GM10248 (cell line): ENCODE data around the gene SYPL2.

Experiments used
- CTCF ChIA-PET: fragments of 300-600 bp; sonication (Branson Sonifier 250); formaldehyde crosslinking; extraction: SDS; loops from one replicate; lab custom pipeline; 2021; ENCODE audit warnings: antibody characterized with exemption; lab: Yijun Ruan, JAX
- POLR2A ChIA-PET: fragments of 350-650 bp; sonication (Branson Sonifier 250); formaldehyde crosslinking; extraction: SDS; loops from one replicate; lab custom pipeline; 2020; ENCODE audit warnings: antibody characterized with exemption; lab: Yijun Ruan, JAX
- DNase-seq: peaks from one replicate; pipeline ENCODE4 v3.0.0; 2012; ENCODE audit errors: extremely low spot score
- TF ChIP-seq, protein P1 (sequence below): IDR thresholded peaks from 2 replicates; pipeline ENCODE4 v1.5.1; 2012; ENCODE audit warnings: mild to moderate bottlenecking, low read depth; ENCODE audit errors: extremely low read depth, missing control alignments, control extremely low read depth

Gene SYPL2

DNA sequence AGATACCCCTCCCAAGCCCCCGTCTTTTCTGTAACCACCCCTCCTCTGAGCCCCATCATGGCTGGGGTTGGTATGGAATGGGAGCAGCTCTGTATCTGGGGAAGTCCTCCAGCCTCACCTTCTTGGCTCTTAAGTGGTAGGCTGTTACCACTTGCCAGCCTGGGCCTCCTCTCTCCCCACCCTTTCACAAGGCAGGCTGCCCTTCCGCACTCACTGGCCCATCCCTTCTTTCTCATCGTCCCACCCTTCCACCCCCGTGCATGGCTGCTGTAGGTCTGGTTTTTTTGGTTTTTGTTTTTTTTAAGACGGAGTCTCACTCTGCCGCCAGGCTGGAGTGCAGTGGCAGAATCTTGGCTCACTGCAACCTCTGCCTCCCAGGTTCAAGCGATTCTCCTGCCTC lies 32.7 kb downstream of the SYPL2 start:
- CTCF ChIA-PET, result interaction anchor here (1.2 to 43.8 kb wide), 5 partner anchors 9 to 82 kb away, joined by 3 to 1898 read pairs (median 39); partner anchors contain the start of genes AMIGO1 and GPR61
- POLR2A ChIA-PET, result interaction anchor here (0.7 kb wide), 1 partner anchor 29 kb away, joined by 3 read pairs; no protein-coding TSS in a partner anchor
- DNase-seq, result no peak
- TF ChIP-seq, protein P1, sequence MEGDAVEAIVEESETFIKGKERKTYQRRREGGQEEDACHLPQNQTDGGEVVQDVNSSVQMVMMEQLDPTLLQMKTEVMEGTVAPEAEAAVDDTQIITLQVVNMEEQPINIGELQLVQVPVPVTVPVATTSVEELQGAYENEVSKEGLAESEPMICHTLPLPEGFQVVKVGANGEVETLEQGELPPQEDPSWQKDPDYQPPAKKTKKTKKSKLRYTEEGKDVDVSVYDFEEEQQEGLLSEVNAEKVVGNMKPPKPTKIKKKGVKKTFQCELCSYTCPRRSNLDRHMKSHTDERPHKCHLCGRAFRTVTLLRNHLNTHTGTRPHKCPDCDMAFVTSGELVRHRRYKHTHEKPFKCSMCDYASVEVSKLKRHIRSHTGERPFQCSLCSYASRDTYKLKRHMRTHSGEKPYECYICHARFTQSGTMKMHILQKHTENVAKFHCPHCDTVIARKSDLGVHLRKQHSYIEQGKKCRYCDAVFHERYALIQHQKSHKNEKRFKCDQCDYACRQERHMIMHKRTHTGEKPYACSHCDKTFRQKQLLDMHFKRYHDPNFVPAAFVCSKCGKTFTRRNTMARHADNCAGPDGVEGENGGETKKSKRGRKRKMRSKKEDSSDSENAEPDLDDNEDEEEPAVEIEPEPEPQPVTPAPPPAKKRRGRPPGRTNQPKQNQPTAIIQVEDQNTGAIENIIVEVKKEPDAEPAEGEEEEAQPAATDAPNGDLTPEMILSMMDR, result no peak

DNA sequence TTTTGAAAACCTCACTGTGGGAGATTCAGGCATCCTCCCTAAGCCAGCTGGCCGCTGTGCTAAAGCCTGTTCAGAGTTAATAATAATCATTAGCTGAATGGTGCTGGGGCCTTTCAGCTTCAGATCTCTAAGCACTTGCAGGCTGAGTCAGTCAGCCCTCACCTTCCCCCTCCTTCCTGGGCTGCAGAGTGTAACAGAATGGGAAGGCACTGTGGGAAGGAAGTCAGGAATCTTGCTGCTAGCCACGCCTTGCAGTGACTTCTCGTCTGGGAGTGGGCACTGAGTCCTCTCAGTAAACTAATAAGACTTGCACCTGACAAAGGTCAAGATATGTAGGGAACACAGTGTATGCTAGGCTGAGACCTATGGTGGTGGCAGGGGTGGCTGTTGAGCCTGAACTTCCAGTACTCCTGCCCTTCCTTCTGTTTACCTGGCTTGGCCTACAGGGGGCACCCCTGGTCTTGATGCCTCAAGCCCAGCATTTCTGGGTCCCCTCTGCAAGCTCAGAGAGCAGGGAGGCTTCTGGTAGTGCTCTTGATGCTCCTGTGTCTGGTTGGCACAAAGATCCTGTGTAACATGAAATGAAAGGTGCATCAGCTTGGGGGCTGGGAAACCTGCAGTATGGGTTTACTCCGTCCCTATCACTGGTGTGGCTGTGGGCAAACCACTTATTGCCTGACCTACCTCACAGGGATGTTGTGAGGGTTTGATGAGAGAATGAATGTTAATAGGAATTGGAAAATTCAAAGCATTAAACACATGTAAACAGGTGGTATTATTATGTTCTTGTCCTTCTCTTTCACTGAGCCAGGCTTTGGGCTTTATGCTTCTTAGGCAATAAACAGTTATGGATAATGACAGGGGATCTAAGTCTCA lies 33.6 kb downstream of the SYPL2 start:
- peak; percentile 28 for DNase-seq
- CTCF ChIA-PET, result interaction anchor here (1.2 to 43.8 kb wide), 5 partner anchors 9 to 83 kb away, joined by 3 to 1898 read pairs (median 39); partner anchors contain the start of genes AMIGO1 and GPR61
- TF ChIP-seq, protein P1, result peak; percentile 56
- POLR2A ChIA-PET, result no interaction called here

DNA sequence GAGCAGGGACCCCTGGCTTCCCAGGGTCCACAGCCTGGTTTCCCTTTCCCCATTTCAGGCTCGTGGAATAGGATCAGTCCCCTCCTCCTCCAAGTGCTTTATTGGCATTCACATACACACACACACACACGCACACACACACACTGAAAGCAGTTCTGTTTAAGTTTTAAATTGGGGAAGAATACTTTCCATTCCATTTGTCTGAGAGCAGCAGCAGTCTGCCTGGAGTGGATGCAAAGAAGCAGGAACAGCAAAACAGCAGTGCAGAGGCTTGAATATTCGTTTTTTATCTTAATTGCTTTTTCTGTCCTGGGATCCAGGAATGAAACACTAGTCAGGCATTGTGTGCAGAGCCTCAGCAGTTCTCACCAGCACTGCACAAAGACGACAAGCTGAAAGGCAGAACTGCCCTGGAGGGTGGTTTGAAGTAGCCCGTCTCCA lies 34.6 kb downstream of the SYPL2 start:
- TF ChIP-seq, protein P1, result no peak
- DNase-seq, result no peak
- POLR2A ChIA-PET, result no interaction called here
- CTCF ChIA-PET, result interaction anchor here (4.9 to 43.8 kb wide), 3 partner anchors 10 to 33 kb away, joined by 39 to 1898 read pairs (median 406); partner anchors contain the start of genes AMIGO1 and GPR61

DNA sequence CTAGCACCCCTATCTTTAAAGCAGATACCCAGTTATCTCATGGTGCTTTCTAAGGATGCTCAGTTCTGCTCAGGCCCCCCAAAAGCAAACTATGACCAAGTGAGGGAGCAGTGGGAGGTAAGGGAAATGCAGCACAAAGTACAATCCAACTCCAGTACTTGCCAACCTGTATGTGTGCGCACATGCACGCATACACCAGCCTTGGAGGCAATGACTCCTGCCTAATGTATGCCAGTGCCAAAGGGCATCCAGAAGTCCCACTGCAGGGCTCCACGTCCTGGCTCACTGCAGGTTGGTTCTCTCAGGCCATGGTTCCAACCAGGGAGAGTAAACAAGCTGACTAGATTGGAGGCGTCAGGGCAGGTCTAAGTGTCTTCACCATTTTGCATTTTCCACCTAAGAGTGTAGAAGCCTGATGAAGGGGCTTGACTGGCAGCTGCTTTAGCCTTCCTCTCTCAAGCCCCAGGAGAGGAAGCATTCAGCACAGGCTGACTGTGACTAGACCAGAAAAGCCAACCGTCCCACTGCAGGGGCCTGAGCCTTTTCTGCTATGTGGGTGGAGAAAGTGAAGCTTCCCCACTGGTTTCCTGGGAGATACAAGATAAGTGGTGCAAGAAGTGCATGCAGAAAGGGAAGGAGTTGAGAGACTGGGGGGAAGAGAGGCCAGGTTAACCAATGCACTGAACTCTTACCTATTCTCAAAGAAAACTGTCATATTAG lies 35.5 kb downstream of the SYPL2 start:
- DNase-seq, result no peak
- ChIA-PET CTCF (interaction anchor here (4.9 to 43.8 kb wide), 4 partner anchors 6 to 32 kb away, joined by 39 to 1898 read pairs (median 406); partner anchors contain the start of genes AMIGO1, CYB561D1 and GPR61), POLR2A (no interaction called here)
- TF ChIP-seq, protein P1, result no peak

DNA sequence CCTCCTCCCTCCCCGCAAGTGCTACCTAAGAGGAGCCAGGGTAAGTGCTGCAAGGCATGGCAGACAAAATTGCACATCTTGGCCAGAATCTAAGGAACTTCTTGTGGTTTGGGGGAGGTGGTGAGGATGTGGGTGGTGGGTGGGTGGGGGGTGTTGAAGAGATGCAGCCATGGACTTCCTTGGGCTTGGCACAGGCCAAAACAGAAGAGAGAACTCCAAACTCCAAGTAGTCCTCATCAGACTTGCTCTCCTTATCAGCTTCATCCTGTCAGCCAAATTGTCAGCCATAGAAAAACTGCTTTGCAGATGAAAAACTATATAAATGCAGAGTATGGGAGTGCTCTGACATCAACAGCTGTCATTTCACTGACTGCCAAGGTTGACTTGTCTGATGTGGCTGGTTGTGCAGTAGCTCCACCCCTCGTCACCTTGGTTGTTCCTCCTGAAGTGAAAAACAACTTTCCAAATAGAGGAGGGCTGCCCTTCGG lies 36.1 kb downstream of the SYPL2 start:
- no peak for DNase-seq
- POLR2A ChIA-PET, result no interaction called here
- TF ChIP-seq, protein P1, result no peak
- CTCF ChIA-PET, result interaction anchor here (16.0 to 43.8 kb wide), 3 partner anchors 7 to 32 kb away, joined by 406 to 1898 read pairs (median 406); partner anchors contain the start of genes AMIGO1, CYB561D1 and GPR61

DNA sequence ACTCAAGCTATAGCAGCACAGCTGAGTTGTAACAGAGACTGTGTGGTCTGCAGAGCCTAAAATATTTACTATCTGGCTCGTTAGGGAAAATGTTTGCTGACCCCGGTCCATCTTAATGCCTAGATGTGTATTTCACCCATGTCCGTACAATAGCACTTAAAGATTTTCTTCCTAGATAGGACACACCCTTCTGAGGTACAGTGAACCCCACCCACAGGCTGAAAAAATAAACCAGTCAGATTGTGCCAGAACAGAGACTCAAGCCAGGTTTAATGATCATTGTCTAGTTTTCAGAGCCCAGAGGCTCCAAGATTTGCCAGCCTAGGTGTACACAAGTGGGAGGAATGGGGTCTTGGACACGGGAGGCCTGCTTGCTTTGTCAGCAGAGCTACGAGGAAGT lies 37.6 kb downstream of the SYPL2 start:
- ChIA-PET CTCF (interaction anchor here (0.7 to 43.8 kb wide), 5 partner anchors 9 to 481 kb away, joined by 4 to 1898 read pairs (median 19); partner anchors contain the start of genes AHCYL1, CYB561D1 and GPR61), POLR2A (no interaction called here)
- DNase-seq, result no peak
- TF ChIP-seq, protein P1, result no peak
